ENCODE data around the gene CERS1.
A peak's percentile ranks its signal among the peaks of the same experiment; 100 is the strongest.

The CERS1 gene

DNA sequence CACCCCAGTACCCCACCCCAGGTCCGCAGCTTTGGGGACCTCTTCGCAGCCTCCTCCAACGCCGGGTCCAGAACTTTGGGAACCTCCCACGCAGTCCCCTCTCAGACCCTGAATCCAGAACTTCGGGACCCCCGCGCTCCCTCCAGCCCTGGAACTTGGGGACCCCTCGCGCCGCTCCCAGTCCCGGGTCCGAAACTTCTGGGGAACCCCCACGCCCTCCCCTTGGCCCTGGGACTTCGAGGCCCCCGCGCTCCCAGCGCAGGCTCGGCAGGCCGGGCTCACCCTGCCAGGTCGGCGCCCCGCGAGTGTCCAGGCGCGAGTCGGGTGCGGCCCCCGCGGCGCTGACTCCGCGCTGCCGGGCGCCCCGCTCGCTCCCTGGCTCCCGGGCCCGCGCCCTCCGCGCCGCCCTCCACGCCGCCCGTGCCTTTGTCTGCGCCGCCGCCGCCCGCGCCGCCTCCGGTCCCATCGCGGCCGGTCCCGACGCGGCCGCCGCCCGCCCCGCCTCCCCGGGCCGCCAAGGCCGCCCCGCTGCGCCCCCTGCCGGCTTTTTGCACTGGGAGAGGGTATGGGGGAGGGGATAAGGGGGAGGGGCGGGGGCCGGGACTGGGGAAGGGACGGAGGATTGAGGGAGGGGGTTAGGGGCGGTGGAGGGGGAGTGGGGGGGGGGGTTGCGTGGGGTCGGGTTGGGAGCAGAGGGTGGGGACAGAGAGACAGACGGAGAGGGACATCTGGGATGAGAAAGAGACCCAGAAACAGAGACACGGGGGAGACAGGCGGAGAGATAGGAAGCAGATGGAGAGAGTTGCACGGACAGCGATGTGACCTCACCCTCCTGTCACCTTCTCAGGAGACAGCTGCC, 45.0 kb upstream of the CERS1 start, which contains the start of gene HOMER3:
Gene HOMER3, minus strand, starts transcription at position 449 of the 859 bp plus-strand sequence. CDS start 2,235 bp downstream, outside the sequence.
- TF ChIP-seq, protein P1, sequence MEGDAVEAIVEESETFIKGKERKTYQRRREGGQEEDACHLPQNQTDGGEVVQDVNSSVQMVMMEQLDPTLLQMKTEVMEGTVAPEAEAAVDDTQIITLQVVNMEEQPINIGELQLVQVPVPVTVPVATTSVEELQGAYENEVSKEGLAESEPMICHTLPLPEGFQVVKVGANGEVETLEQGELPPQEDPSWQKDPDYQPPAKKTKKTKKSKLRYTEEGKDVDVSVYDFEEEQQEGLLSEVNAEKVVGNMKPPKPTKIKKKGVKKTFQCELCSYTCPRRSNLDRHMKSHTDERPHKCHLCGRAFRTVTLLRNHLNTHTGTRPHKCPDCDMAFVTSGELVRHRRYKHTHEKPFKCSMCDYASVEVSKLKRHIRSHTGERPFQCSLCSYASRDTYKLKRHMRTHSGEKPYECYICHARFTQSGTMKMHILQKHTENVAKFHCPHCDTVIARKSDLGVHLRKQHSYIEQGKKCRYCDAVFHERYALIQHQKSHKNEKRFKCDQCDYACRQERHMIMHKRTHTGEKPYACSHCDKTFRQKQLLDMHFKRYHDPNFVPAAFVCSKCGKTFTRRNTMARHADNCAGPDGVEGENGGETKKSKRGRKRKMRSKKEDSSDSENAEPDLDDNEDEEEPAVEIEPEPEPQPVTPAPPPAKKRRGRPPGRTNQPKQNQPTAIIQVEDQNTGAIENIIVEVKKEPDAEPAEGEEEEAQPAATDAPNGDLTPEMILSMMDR (IDR thresholded peaks at IDR 0.05; ENCODE audit: insufficient read depth, low read length, poor library complexity, severe bottlenecking): peak; percentile 24
- DNase-seq (ENCODE audit: extremely low read depth, insufficient read length): peak; percentile 35
- no peaks in the 10 kb centered on the region for H3K36me3 ChIP-seq (ENCODE audit: control insufficient read depth, insufficient read depth, low read length)
- peak within 1 kb of the TSS; percentile 18 for H3K4me3 ChIP-seq (replicated peaks; ENCODE audit: low read depth, low read length)
- H3K27me3 ChIP-seq (replicated peaks; ENCODE audit: control insufficient read depth, insufficient read depth, low read length): no peaks in the 10 kb centered on the region; the same call in 1 of the 2 replicates

DNA sequence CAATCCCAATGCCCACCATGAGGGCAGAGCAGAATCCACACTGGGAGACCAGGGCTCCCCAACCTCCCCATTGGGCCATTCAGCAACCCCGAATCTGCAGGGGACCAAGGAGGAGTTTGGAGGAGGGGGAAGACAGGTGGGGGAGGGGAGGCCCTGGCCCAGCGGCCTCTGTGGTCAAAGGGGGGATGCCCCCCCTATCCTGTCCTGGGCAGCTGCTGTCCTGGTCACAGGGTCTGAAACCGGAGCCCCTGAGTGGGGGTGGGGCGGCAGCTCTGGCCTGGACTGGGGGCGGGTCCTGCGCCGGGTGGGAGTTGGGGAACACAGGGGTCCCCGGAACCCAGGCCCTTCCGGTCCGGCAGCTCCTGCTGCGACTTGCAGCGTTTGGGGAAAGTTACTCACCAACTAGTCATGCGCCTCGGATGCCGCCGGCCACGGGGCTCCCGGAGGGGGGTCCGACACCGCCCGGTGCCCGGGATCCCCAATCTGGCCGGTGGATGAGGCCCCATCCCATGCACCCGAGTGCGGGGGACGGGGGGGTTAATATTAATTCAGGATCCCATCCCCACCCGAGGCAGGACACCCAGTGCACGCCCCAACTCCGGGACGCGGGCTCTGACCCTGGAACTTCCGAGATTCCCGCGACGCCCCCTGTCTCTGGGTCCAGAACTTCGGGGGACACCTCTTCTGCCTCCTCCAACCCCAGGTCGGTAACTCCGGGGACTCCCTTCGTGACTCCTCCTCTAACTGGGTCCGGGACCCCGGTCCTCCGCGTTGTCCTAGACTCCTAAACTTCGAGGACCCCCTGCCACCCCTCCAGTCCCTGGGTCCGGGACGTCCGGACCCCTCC, 44.2 kb upstream of the CERS1 start:
- no peak for DNase-seq (ENCODE audit: extremely low read depth, insufficient read length)
- Histone ChIP-seq H3K4me3 (replicated peaks; ENCODE audit: low read depth, low read length) (peak overlapping the region; percentile 18), H3K36me3 (ENCODE audit: control insufficient read depth, insufficient read depth, low read length) (no peaks in the 10 kb centered on the region), H3K27me3 (replicated peaks; ENCODE audit: control insufficient read depth, insufficient read depth, low read length) (no peaks in the 10 kb centered on the region; the same call in 1 of the 2 replicates)
- TF ChIP-seq, protein P1 (IDR thresholded peaks at IDR 0.05; ENCODE audit: insufficient read depth, low read length, poor library complexity, severe bottlenecking): no peak

DNA sequence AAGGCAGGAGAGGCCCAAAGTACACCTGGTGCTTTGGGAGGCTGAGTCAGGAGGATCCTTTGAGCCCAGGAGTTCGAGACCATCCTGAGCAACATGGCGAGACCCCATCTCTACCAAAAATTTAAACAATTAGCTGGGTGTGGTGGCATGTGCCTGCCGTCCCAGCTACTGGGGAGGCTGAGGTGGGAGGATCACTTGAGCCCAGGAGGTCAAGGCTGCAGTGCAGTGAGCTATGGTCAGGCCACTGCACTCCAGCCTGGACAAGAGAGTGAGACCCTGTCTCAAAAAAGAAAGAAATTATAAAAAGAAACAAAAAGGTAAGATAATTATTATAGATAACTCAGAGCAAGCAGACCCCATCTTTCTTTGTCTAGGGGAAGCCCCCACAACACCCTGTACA, 43.2 kb upstream of the CERS1 start:
- DNase-seq (ENCODE audit: extremely low read depth, insufficient read length): no peak
- TF ChIP-seq, protein P1 (IDR thresholded peaks at IDR 0.05; ENCODE audit: insufficient read depth, low read length, poor library complexity, severe bottlenecking): no peak
- no peak overlapping the region for H3K4me3 ChIP-seq (replicated peaks; ENCODE audit: low read depth, low read length)
- no peaks in the 10 kb centered on the region for H3K36me3 ChIP-seq (ENCODE audit: control insufficient read depth, insufficient read depth, low read length)
- no peaks in the 10 kb centered on the region; the same call in 1 of the 2 replicates for H3K27me3 ChIP-seq (replicated peaks; ENCODE audit: control insufficient read depth, insufficient read depth, low read length)

DNA sequence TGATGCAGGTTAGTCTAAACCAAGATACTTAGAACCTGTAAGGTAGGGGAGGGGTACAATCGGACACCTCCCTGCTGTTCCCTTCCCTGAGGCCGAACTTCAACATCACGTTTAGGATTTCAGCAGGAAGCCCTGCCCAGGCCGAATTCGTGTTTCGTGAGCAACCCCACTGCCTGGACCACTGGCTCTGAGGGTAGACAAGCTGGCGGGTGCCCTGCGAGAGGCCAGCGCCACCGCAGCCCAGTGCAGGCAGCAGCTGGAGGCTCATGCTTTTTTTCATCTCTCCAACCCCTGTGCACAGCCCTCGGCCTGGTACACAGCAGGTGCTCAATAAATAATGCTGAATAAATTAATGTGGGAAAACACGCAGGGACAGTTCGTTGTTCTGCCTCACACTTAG, 37.3 kb upstream of the CERS1 start:
- no peaks in the 10 kb centered on the region for H3K27me3 ChIP-seq (replicated peaks; ENCODE audit: control insufficient read depth, insufficient read depth, low read length)
- no peaks in the 10 kb centered on the region; the same call in 1 of the 2 replicates for H3K36me3 ChIP-seq (ENCODE audit: control insufficient read depth, insufficient read depth, low read length)
- TF ChIP-seq, protein P1 (IDR thresholded peaks at IDR 0.05; ENCODE audit: insufficient read depth, low read length, poor library complexity, severe bottlenecking): no peak
- no peak overlapping the region for H3K4me3 ChIP-seq (replicated peaks; ENCODE audit: low read depth, low read length)
- no peak for DNase-seq (ENCODE audit: extremely low read depth, insufficient read length)

DNA sequence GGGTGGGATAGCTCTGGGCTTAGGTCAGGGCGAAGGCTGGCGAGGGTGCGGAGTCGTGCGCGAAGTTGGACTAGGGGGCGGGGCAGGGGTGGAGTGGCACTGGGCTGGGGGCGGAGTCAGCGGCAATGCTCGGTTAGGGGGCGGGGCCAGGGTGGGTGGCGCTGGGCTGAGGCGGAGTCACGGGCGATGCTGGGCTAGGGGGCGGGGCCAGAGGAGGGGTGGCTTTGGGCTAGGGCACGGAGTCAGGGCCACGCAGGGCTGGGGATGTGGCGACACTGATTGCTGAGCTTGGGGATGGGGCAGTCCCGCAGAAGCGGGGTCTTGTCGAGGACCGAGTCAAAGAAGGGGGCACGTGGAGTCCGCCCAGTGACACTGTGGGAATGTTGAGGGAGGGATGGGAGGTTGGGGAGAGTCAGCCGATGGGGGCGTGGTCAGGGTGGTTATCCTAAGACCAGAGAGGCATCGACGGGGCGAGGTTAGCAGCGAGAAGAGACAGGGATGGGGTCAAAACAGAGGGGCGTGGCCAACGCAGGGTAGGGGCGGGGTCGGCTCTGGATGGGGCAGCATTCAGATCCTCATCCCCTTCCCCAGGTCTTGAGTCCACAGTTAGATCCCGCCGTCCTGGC, 36.4 kb upstream of the CERS1 start:
- TF ChIP-seq, protein P1 (IDR thresholded peaks at IDR 0.05; ENCODE audit: insufficient read depth, low read length, poor library complexity, severe bottlenecking): no peak
- DNase-seq (ENCODE audit: extremely low read depth, insufficient read length): peak; percentile 71
- Histone ChIP-seq H3K36me3 (ENCODE audit: control insufficient read depth, insufficient read depth, low read length) (peaks cover 6% of the 10 kb centered on the region), H3K4me3 (replicated peaks; ENCODE audit: low read depth, low read length) (peak overlapping the region; percentile 37), H3K27me3 (replicated peaks; ENCODE audit: control insufficient read depth, insufficient read depth, low read length) (no peaks in the 10 kb centered on the region)

All from GM06990 (cell line).